ENCODE results near the gene KLRF1. TPM values are rescaled to one million over a fixed set of nuclear protein-coding genes. Genes with fewer than 3 reads are reported as not detected.
"Not testable (repeated sequence)": the region's sequence is repeated elsewhere in the genome, so short reads cannot be mapped to it uniquely, and the experiment has no call there.

KLRF1 gene
- polyA plus RNA-seq, 1 donor from 2014 or later: not detected

GRCh38 chr12:9872742-9873141 is 45.5 kb downstream of the KLRF1 start:
- TF ChIP-seq CTCF (IDR thresholded peaks at IDR 0.05; ENCODE audit: poor library complexity, severe bottlenecking) (no peak), REST (IDR thresholded peaks at IDR 0.05; ENCODE audit: borderline replicate concordance) (no peak), EZH2 (IDR thresholded peaks at IDR 0.05; ENCODE audit: borderline replicate concordance, insufficient read depth, low read length, poor library complexity, severe bottlenecking) (no peak), POLR2AphosphoS5 (IDR thresholded peaks at IDR 0.05) (no peak), EP300 (conservative IDR thresholded peaks at IDR 0.05; ENCODE audit: poor library complexity, severe bottlenecking) (no peak), TAF1 (IDR thresholded peaks at IDR 0.05; ENCODE audit: low read depth) (no peak), RAD21 (conservative IDR thresholded peaks at IDR 0.05) (no peak), SMC3 (conservative IDR thresholded peaks at IDR 0.05; ENCODE audit: poor library complexity) (no peak)
- Histone ChIP-seq H2AFZ (ENCODE audit: low read depth, low read length) (no peak overlapping the region), H3K36me3 (ENCODE audit: insufficient read depth, low read length) (no peaks in the 10 kb centered on the region), H3K9ac (ENCODE audit: low read length) (no peak overlapping the region), H3K27ac (ENCODE audit: low read length) (no peak overlapping the region), H3K4me2 (ENCODE audit: low read length) (no peak overlapping the region), H3K9me3 (ENCODE audit: low read length) (no peaks in the 10 kb centered on the region), H3K79me2 (replicated peaks; ENCODE audit: insufficient read depth, low read length) (no peaks in the 10 kb centered on the region), H4K20me1 (ENCODE audit: insufficient read depth) (no peaks in the 10 kb centered on the region), H3K27me3 (ENCODE audit: insufficient read depth, low read depth, low read length) (no peaks in the 10 kb centered on the region), H3K4me3 (ENCODE audit: low read length) (no peak overlapping the region), H3K9me2 (ENCODE audit: insufficient read depth, low read length) (no peaks in the 10 kb centered on the region), H3F3A (ENCODE audit: insufficient read depth, low read length, poor library complexity, severe bottlenecking) (no peaks in the 10 kb centered on the region)

- not testable (repeated sequence) for H3F3A ChIP-seq (ENCODE audit: insufficient read depth, low read length, poor library complexity, severe bottlenecking); H3K27me3 ChIP-seq (ENCODE audit: insufficient read depth, low read depth, low read length); H3K4me2 ChIP-seq (ENCODE audit: low read length); H4K20me1 ChIP-seq (ENCODE audit: insufficient read depth); H2AFZ ChIP-seq (ENCODE audit: low read depth, low read length); H3K9ac ChIP-seq (ENCODE audit: low read length); H3K9me2 ChIP-seq (ENCODE audit: insufficient read depth, low read length); H3K9me3 ChIP-seq (ENCODE audit: low read length); H3K27ac ChIP-seq (ENCODE audit: low read length); H3K36me3 ChIP-seq (ENCODE audit: insufficient read depth, low read length); H3K79me2 ChIP-seq (replicated peaks; ENCODE audit: insufficient read depth, low read length); H3K4me3 ChIP-seq (ENCODE audit: low read length)
Observed at GRCh38 chr12:9876120-9876519, 48.8 kb downstream of the KLRF1 start.

GRCh38 chr12:9880532-9881078 is 53.3 kb downstream of the KLRF1 start:
- Histone ChIP-seq H3F3A (ENCODE audit: insufficient read depth, low read length, poor library complexity, severe bottlenecking) (no peaks in the 10 kb centered on the region), H3K4me2 (ENCODE audit: low read length) (no peak overlapping the region), H4K20me1 (ENCODE audit: insufficient read depth) (no peaks in the 10 kb centered on the region), H3K9ac (ENCODE audit: low read length) (no peak overlapping the region), H3K4me3 (ENCODE audit: low read length) (no peak overlapping the region), H3K27me3 (ENCODE audit: insufficient read depth, low read depth, low read length) (no peaks in the 10 kb centered on the region), H2AFZ (ENCODE audit: low read depth, low read length) (no peak overlapping the region), H3K9me2 (ENCODE audit: insufficient read depth, low read length) (no peaks in the 10 kb centered on the region), H3K9me3 (ENCODE audit: low read length) (no peaks in the 10 kb centered on the region), H3K79me2 (replicated peaks; ENCODE audit: insufficient read depth, low read length) (no peaks in the 10 kb centered on the region), H3K27ac (ENCODE audit: low read length) (no peak overlapping the region), H3K36me3 (ENCODE audit: insufficient read depth, low read length) (no peaks in the 10 kb centered on the region)
- TF ChIP-seq POLR2AphosphoS5 (IDR thresholded peaks at IDR 0.05) (no peak), RAD21 (conservative IDR thresholded peaks at IDR 0.05) (no peak), TAF1 (IDR thresholded peaks at IDR 0.05; ENCODE audit: low read depth) (no peak), SMC3 (conservative IDR thresholded peaks at IDR 0.05; ENCODE audit: poor library complexity) (no peak), EZH2 (IDR thresholded peaks at IDR 0.05; ENCODE audit: borderline replicate concordance, insufficient read depth, low read length, poor library complexity, severe bottlenecking) (no peak), CTCF (IDR thresholded peaks at IDR 0.05; ENCODE audit: poor library complexity, severe bottlenecking) (no peak), REST (IDR thresholded peaks at IDR 0.05; ENCODE audit: borderline replicate concordance) (no peak), MXI1 (conservative IDR thresholded peaks at IDR 0.05; ENCODE audit: poor library complexity, severe bottlenecking) (no peak), EP300 (conservative IDR thresholded peaks at IDR 0.05; ENCODE audit: poor library complexity, severe bottlenecking) (no peak)

All from neural cell (in vitro differentiated cells).